CD4-positive, alpha-beta T cell treated with Interleukin-17A for 4 hours (primary cell): Measurements from ENCODE around the gene LSR.

Experiments used
- DNase-seq: peaks from one replicate; pipeline ENCODE4 v3.0.0-alpha.2; 2020; ENCODE audit warnings: mixed read lengths

LSR gene, protein sequence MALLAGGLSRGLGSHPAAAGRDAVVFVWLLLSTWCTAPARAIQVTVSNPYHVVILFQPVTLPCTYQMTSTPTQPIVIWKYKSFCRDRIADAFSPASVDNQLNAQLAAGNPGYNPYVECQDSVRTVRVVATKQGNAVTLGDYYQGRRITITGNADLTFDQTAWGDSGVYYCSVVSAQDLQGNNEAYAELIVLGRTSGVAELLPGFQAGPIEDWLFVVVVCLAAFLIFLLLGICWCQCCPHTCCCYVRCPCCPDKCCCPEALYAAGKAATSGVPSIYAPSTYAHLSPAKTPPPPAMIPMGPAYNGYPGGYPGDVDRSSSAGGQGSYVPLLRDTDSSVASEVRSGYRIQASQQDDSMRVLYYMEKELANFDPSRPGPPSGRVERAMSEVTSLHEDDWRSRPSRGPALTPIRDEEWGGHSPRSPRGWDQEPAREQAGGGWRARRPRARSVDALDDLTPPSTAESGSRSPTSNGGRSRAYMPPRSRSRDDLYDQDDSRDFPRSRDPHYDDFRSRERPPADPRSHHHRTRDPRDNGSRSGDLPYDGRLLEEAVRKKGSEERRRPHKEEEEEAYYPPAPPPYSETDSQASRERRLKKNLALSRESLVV

DNA sequence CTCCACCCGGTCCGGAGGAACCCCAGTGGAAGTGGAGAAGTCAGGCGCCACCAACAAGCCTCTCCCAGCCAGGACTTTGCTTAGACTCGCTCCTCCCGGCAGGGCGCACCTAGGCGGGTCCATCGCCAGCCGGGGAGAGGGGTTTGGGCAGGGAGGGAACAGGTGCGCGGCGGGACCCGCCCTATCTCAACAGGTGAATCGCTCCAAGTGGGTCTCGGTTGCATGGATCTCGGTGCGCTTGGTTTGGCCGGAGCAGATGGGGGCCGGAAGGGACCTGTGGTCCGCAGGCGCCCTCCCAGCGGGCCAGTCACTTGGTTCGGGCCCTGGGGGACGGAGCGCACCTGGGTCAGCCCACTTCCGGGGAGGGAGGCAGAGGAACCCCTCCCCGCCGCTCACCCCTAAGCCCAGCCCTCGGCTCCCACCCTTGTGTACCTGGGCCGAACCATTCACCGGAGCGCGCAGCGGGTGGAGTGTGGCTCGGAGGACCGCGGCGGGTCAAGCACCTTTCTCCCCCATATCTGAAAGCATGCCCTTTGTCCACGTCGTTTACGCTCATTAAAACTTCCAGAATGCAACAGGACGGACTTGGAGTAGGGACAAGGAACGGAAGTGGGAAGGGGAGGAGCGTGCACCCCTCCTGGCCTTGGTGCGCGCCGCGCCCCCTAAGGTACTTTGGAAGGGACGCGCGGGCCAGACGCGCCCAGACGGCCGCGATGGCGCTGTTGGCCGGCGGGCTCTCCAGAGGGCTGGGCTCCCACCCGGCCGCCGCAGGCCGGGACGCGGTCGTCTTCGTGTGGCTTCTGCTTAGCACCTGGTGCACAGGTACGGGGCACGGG lies at the start of gene LSR:
Gene LSR (plus strand): TSS at position 693 of the 836 bp plus-strand sequence. CDS start 21 bp downstream, at position 714.
- peak; percentile 82 for DNase-seq

DNA sequence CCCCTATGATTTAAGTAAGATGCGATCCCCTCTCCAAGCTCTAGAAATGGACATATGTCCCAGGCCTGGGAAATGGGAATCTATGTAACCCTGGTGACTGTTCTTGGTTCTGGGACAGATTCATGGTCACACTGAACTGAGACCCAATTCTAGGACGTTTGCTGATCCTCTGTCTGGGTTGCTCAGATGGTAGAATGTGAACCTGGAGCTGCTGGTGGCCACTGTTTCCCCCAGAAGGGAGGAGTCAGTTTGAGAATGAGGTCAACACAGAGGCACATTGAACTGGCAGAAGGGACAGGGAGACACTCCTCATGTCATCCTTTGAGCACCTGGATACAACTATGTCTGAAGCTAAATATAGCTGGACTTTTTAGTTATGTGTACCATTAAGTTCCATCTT lies 49.3 kb upstream of the LSR start:
- no peak for DNase-seq

DNA sequence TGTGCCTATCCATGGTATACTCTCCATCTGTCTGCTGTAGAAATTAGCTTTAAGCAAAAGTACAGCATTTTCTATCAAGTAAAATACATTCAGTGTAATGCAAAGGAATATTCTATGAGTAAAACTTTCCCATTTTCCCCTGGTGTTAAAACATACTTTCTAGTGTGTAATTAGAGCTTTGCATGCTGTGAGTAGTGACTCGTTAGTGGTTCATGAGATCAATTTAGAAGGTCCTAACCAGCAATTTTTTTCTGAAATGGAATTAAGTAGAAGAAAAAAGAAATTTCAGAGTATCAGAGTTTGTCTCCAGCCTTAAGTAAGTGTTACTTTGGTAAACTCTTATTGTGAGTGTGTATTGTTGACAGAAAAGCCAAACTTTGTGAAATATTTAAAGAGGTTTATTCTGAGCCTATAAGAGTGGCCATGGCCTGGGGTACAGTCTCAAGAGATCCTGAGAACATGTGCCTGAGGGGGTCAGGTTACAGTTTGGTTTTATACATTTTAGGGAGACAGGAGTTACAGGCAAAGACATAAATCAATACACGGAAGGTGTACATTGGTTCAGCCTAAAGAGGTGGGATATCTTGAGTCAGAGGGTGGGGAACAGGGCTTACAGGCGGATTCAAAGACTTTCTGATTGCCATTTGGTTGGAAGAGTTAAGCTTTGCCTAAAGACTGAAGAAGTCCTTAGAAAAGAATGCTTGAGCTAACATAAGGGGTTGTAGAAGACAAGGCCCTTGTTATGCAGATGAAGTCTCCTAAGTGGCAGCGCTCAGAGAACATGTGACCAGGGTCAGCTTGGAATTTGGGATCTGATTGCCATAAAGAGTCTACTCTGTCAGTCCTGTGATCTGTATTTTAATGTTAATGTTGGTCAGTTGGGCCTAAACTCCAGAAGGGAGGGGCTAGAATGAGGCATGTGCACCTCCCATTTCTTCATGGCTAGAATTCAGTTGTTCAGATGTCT lies 45.8 kb upstream of the LSR start:
- DNase-seq = no peak

DNA sequence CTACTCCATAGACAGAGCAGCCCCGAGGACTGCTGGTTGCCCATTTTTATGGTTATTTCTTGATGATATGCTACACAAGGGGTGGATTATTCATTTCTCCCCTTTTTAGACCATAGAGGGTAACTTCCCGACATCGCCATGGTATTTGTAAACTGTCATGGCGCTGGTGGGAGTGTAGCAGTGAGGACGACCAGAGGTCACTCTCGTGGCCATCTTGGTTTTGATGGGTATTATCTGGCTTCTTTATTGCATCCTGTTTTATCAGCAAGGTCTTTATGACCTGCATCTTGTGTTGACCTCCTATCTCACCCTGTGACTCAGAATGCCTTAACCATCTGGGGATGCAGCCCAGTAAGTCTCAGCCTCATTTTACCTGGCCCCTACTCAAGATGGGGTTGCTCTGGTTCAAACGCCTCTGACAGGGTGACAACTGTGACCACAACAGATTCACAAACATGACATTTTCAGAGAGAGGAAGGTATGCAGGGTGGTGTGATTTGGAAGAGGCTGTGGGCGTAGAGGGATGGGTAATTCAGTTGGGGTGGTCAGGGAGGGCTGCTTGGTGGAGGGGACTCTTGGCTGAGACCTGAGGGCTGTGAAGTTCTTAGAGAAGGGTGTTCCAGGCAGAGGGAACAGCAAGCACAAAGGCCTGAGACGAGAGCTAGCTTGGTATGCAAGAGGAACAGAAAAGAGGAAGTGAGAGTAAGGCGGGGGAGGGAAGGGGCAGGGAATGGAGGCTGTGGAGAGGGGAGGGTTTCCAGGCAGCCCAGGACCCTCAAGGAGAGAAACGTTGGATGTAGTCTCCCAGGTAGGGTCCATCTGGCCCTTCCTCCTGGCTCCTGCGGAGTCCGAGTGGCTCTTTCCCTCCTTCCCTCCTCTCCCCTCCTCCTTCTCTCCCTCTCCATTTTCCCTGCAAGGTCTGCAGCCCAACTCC lies 43.7 kb upstream of the LSR start:
- DNase-seq = peak; percentile 39

DNA sequence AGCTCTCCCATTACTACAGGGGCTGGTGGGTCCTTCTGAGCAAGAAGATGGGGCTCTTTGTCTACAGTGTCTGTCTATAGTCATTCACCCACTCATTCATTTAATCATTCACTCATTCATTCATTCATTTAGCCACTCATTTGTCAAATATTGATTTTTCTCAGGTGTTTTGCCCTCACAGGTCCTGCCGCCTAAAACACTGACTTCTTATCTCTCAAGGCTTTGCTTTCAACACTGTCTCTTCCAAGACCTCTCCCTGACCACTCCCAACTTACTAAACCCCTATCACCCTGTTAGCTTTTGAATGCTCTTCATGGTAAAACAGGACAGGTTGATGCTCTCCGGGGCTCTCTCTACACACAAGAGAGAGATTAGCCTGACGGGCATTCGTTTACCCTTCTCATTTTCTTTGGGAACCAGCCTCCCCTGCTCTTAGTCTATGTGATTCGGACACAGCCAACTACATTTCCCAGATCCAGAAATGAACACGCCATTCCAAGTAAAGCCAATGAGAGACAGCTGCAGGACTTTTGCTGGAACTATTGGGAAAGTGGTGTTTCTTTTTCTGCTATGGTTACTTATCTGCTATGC lies 43.0 kb upstream of the LSR start:
- DNase-seq = no peak

DNA sequence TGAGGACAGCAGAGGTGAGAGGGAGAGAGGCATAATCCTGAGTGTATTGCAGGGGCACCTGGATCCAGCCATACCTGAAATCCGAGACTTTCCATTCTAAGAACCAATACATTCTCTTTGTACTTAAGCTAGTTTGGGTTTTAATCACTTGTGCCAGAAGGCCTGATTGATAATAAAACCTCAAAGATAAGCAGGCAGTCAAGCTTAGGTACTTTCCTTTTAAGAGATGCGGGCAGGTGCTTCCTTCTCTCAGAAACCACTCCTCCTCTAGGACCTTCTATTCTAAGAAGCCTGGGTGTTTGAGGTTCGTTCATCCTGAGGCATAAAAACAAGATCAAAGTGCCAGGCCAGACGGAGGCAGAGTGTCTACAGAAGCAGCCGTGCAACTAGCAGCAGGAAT lies 42.4 kb upstream of the LSR start:
- peak; percentile 71 for DNase-seq

DNA sequence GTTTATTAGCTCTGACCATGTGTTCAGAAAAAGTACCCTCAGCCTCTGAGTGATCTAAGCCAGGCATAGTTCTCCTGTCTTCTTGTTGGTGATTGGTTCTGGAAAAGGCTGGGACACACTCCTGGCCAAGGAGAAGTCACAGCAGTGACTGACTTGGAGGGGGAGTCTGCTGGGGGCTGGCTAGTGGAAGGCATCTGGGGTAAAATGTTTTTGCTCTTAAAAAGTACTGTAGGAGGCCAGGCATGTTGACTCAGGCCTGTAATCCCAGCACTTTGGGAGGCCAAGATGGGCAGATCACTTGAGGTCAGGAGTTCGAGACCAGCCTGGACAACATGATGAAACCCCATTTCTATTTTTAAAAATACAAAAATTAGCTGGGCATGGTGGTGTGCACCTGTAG lies 41.9 kb upstream of the LSR start:
- DNase-seq = no peak

DNA sequence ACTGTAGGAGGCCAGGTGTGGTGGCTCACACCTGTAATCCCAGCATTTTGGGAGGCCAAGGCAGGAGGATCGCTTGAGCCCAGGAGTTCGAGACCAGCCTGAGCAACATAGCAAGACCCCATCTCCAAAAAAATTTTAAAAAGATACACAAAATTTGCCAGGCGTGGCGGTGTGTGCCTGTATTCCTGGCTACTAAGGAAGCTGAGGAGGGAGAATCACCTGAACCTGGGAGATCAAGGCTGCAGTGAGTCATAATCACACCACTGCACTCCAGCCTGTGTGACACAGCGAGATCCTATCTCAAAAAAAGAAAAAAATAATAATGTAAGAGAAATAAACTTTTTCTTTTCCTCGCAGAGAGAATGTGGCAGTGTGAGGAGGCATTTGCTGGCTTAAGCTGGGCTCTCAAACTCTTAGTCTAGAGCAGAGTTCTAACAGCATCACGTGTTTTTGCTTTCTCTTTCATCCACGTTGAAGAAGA lies 41.4 kb upstream of the LSR start:
- peak; percentile 64 for DNase-seq

DNA sequence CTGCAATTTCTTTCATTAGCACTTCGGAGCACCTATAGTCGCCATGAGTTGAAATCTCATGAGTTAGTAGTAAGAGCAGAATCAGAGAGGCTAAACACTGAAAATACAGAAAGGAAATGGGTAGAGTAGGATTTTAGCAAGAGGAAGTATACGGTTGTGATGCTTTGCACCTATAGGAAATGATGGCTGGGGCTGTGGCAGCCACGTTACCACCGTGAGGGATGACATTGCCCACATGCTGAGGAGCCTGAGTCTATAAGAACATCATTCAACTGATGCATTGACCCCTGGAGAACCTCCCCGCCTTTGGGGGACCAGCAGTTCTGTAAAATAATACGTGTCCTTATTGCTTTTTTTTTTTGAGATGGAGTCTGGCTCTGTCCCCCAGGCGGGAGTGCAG lies 40.7 kb upstream of the LSR start:
- peak; percentile 19 for DNase-seq

DNA sequence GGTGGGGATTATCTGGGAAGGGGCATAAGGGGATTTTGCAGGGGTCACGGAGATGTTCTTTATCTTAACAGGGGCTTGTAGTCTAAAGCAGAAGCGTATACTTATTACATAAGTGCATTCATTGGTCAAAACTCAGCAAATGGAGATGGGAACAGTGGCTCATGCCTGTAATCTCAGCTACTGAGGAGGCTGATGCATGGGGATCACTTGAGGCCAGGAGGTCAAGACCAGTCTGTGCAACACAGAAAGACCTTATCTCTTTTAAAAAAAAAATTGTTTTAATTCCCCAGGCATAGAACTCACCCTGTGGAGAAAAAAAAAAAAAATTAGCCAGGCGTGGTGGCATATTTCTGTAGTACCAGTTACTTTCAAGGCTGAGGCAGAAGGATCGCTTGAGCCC lies 39.2 kb upstream of the LSR start:
- no peak for DNase-seq

DNA sequence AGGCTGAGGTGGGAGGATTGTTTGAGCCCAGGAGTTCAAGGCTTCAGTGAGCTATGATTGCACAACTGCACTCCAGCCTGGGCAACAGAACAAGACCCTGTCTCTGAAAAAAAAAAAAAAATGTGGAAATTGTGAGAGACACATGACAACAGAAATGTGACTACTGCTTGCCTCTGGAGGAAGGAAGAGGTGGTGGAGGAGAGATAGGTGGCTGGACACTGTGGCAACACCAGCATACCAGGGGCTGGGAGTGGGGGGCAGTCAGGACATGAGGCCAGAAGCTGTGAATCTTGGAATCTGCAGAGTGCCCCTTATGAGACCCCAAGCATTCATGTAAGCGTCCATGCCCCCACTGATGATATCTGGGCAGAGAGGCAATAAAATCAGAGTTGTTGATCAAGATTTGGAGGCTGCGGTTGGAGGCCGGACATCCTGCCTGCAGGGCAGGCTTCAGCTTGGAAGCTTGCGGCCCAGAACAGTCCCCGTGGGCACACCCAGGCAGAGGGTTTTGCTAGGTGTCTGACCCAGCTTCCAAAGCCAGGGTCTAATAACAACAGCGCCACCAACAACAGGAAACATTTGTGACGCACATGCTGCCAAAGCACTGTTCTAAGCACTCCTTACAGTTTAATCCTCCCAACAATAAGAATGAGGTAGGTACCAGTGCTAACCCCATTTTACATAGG lies 37.1 kb upstream of the LSR start:
- DNase-seq = peak; percentile 85

DNA sequence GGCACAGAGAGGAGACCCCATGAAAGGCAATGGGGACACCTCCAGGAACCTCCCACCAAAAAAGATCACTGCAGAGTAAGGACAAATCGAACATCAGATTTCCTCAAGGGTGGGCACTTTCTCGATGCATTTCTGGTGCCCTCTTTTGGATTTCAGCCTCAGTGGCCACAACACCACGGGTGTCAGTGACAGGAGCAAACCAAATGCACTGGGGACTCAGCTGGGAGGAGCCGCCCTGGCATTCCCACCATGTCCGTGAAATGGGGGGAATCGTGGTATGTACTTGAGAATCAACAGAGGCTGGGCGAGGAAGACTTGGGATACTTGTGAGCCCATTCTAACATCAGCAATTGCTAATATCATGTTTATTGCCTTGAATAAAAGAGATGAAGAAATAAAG lies 36.6 kb upstream of the LSR start:
- DNase-seq = peak; percentile 21

DNA sequence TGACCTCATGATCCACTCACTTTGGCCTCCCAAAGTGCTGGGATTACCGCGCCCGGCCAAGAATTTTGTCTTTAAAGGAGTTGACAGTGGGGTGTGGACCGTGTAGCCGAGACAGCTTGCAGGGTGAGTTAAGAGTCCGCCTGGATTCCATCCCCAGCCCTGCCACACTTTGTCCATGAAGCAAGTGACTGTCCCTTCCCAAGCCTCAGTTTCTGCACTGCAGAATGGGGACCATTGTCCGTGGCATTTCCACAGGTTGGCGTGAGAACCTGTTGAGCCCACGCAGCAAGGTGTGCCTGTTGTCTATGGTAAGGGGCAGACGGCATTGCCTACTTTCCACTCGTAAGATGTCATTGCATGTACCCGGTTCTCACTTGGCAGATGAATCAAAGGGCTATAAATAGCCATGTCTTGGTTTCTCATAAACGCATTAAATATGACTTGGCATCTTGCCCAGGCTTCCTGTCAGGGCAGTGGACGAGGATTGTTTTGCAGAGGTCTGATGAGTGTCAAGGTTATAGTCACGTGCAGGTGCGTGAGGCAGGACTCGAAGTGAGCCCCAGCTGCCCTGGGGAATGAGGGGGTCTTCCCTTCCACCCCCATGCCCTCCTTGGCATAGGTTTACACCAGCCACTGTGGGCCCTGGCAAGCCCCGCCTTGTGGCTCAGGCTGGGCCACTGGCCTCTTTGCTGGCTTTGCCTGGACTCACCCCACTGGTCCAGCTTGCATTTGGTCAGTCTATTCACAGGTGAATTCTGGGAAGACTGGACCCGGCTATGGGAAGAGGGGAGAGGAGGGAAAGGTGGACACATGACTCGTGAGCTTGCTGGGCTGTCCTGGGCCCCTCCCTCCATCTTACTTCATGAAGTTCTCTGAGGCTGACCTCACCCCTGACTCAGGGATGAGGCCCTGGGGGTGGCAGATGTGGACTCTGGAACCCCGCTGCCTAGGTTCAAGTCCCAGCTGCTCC lies 34.9 kb upstream of the LSR start:
- peak; percentile 82 for DNase-seq

DNA sequence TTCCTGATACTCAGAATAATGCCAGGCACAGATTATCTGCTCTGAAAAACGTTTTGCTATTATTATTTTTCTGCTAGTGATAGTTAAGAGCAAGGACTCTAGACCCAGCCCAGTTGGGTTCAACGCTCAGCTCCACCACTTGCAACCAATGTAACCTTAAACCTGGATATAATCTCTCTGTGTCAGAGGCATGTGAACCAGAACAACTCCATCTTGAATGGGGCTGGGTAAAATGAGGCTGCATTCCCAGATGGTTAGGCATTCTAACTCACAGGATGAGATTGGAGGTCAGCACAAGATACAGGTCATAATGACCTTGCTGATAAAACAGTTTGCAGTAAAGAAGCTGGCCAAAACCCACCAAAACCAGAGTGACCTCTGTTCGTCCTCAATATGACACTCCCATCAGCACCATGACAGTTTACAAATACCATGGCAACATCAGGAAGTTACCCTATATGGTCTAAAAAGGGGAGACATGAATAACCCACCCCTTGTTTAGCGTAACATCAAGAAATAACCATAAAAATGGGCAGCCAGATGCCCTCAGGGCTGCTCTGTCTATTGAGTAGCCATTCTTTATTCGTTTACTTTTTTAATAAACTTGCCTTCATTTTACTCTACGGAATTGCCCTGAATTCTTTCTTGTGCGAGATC lies 33.9 kb upstream of the LSR start:
- no peak for DNase-seq

DNA sequence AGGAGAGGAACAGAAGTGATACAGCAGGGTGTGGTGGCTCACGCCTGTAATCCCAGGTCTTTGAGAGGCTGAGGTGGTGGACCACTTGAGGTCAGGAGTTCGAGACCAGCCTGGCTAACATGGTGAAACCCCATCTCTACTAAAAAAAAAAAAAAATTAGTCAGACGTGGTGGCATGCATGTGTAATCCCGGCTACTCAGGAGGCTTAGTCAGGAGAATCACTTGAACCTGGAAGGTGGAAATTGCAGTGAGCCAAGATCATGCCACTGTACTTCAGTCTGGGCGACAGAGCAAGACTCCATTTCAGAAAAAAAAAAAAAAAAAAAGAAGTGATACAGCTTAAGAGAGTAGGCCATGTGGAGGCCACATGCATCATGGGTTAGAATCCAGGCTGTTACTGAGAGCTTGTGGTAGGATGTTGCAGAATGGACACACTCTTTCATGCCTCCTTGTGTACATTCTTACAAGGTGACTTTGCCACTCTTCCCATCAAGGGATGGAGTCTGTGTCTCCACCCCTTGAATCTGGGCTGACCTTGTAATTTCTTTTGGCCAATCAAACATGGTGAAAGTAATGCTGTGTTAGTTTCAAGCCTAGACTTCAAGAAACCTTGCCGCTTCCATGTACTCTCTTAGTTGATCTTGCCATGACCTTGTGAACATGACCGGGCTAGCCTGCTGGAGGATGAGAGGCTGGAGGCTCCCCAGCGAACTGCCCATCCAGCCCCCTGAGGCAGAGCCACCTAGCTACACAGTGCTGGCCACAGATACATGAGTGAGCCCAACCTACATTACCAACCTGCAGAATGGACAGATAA lies 32.6 kb upstream of the LSR start:
- no peak for DNase-seq

DNA sequence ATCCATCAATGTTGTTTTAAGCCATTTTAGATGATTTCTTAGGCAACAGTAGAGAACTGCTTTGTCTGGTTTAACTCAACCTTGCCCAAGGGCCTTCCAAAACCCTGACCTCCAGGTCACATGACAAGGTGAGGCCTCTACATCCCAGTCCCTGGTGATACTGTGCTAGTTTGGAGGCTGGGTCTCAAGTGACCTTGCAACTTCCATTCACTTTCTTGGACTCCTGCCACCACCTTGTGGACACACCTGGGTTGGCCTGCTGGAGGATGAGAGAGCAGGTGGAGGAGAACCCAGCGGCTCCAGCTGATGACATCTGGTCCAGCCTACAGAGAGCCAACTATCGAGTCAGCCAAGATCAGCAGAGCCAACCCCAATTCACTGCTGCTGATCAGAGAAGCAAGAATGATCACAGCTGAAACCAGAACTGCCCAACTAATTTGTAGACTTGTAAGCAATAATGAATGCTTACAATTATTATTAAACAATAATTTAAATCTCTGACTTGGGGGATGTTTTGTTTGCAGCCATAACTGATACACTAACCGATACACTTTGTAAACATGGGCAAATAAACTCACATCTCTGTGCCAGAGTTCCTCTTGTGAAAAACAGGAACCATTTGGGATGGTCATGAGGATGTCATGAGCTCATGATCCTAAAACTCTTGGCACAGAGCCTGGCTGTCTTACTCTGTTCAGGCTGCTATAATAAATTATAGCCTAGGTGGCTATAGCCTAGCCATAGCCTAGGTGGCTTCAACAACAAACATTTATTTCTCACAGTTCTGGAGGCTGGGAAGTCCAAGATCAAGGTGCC lies 31.8 kb upstream of the LSR start:
- DNase-seq = peak; percentile 68

DNA sequence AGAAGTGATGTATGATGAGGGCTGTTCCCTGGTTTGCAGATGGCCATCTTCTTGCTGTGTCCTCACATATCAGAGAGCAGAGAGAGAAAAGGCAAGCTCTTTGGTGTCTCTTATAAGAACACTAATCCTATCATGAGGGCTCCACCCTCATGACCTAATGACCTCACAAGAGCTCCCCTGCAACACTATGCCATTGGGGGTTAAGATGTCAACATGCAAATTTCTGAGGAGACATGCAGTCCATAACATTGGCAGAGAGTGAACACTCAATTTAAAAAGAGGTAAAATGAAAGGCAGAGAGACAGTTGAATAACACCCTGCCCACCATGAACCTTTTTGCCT lies 31.2 kb upstream of the LSR start:
- no peak for DNase-seq
